Activated CD4-positive, CD25-positive, alpha-beta regulatory T cell (primary cell): ENCODE data around the gene GSTM3.
"Not testable (repeated sequence)": the region's sequence is repeated elsewhere in the genome, so short reads cannot be mapped to it uniquely, and the experiment has no call there.

ENCODE experiments used
- DNase-seq, 4 experiments: peaks; one replicate each; lab custom pipeline; 2025; lab: John Stamatoyannopoulos, UW

Gene GSTM3

DNA sequence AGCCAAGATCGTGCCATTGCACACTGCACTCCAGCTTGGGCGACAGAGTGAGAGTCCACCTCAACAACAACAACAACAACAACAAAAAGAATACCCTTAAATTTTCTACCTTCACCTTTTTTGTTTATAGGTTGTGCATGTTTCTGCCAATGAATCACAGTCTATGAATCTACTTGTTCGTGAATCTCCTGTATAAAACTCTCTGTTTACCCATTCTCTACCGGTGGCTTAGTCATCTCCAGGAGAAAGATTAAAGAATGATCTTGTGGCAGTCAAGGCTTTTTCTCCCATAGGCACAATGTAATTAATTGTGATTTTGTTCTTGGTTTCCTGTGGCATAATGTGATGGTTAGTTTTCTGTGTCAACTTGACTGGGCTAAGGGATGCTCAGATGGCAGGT, 43.0 kb downstream of the GSTM3 start:
- not testable (repeated sequence) for DNase-seq

DNA sequence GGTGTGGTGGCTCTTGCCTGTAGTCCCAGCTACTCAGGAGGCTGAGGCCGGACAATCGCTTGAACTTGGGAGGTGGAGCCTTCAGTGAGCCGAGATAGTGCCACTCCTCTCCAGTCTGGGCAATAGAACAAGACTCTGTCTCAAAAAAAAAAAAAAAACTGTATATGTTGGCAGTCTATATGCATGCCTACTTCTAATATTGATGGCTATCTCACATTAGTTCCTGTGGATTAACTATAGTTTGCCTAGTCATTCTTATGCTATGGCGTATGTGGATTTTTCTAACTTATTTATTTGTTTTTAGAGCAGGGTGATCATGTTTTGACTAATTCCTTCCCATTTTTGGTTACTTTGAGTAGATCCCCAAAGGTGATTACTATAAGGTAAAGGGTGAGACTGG, 43.8 kb downstream of the GSTM3 start:
- no peak for DNase-seq

- DNase-seq: not testable (repeated sequence)
These were observed 45.7 kb downstream of the GSTM3 start for GRCh38 chr1:109695138-109695537.

- DNase-seq: not testable (repeated sequence)
These were observed 46.4 kb downstream of the GSTM3 start for GRCh38 chr1:109694400-109694799.

DNA sequence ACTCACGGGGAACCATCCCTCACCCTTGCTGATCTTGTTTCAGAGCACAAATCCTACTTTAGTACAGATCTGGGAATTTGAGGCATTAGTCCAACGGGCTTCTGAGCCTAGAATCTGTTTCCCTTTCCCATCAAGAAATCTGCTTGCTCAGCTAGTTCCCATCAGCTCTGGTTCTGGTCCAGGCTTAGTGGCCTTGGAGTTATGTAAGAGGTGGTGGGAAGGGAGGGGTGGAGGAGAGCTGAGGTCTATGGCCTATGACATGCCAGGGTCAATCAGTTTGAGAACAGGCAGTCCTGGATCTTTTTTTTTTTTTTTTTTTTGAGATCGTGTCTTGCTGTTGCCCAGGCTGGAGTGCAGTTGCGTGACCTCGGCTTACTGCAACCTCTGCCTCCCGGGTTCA, 49.1 kb downstream of the GSTM3 start:
- no peak for DNase-seq

DNA sequence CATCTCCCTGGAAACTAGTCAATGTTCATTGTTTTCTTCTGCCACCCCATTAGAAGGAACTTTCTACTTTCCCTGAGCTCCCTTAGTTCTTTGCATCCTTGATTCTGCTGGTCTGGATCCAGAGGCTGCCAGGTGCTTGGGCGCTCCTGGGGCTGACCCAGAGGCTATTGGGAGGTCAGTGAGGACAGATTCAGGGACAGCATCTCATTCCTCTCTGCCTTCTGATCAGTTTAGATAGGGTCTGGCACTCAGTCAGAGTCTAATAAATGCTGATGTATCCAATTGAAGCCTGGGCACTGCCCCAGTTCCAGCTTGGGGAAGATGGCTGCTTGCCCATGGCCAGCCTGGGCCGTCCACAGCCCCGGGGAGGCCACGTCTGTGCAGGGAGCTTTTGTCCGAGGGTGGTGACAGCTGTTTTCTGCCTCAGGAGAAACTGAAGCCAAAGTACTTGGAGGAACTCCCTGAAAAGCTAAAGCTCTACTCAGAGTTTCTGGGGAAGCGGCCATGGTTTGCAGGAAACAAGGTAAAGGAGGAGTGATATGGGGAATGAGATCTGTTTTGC, 50.9 kb downstream of the GSTM3 start:
- DNase-seq: no peak

DNA sequence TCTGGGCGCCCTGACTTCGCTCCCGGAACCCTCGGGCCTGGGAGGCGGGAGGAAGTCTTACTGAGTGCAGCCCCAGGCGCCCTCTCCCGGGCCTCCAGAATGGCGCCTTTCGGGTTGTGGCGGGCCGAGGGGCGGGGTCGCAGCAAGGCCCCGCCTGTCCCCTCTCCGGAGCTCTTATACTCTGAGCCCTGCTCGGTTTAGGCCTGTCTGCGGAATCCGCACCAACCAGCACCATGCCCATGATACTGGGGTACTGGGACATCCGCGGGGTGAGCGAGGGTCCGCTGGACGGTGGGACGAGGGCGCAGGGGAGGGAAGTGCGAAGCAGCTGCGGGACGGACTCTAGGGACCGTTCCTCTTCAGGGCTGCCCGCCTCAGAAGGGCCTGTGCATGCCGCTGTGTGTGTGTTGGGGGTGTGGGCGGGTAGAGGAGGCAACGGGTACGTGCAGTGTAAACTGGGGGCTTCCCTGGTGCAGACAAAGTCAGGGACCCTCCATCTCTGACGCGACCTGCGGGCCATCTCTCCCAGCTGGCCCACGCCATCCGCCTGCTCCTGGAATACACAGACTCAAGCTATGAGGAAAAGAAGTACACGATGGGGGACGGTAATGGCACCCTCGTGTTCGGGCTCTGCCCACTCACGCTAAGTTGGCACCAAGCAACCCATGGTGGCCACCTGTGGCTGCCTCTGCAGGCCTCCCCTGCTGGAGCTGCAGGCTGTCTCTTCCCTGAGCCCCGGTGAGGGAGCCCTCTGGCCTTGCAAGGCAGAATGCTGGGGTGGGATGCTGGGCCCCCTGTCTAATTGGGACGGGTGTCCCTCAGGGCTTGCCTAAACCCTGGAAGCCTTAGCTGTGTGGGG, 53.0 kb downstream of the GSTM3 start, which contains the start of gene GSTM1:
Gene GSTM1, plus strand, starts transcription at position 177 of the 859 bp plus-strand sequence. Its CDS starts 57 bp downstream, at position 234.
- DNase-seq: peak in 2 of 4 experiments; percentile 30 to 54

DNA sequence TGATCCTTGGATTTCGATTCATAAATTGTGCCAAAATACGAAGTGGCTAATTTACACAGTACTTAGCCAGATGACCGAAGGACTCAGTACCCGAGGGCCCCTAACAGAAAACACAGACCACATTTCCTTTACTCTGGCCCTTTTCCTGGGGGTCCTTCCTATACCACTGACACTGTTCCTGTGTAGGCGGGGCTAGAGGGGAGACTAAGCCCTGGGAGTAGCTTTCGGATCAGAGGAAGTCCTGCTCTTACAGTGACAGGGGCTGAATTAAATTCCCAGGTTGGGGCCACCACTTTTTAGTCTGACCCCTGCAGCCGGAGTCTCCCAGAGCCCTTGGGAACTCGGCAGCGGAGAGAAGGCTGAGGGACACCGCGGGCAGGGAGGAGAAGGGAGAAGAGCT, 53.7 kb downstream of the GSTM3 start:
- not testable (repeated sequence) for DNase-seq

GRCh38 chr1:109685890-109686289, 54.9 kb downstream of the GSTM3 start:
- DNase-seq: not testable (repeated sequence)

- DNase-seq: not testable (repeated sequence)
These were observed 55.4 kb downstream of the GSTM3 start for GRCh38 chr1:109685399-109685798.

- not testable (repeated sequence) for DNase-seq
These were observed 56.1 kb downstream of the GSTM3 start for GRCh38 chr1:109684777-109685176.
